Neural progenitor cell (in vitro differentiated cells): ENCODE results near the gene MRPL36. TPM values are rescaled to one million over a fixed set of nuclear protein-coding genes. Genes with fewer than 3 reads are reported as not detected.

Source experiments
- DNase-seq: peaks from one replicate; pipeline ENCODE4 v3.0.0-alpha.2; 2016; ENCODE audit warnings: low spot score
- H2AFZ ChIP-seq: fragments of 200-600 bp; sonication (generic); replicated peaks from 2 replicates; pipeline ENCODE4 v1.6.1; 2016; ENCODE audit warnings: antibody characterized with exemption
- H3F3A ChIP-seq: fragments of 200-600 bp; sonication (generic); 2 replicates; pipeline ENCODE4 v1.6.1; 2016; ENCODE audit warnings: antibody characterized with exemption, low read depth
- H3K27ac ChIP-seq: fragments of 200-600 bp; sonication (generic); 2 replicates; pipeline ENCODE4 v1.5.1; 2016; ENCODE audit warnings: mild to moderate bottlenecking
- H3K27me3 ChIP-seq: fragments of 200-600 bp; sonication (generic); 2 replicates; pipeline ENCODE4 v1.6.1; 2016; ENCODE audit warnings: mild to moderate bottlenecking, moderate library complexity
- H3K36me3 ChIP-seq: fragments of 200-600 bp; sonication (generic); 2 replicates; pipeline ENCODE4 v1.5.1; 2016
- H3K4me1 ChIP-seq: fragments of 200-600 bp; sonication (generic); 2 replicates; pipeline ENCODE4 v1.6.1; 2016; ENCODE audit warnings: mixed run types
- H3K4me2 ChIP-seq: fragments of 200-600 bp; sonication (generic); 2 replicates; pipeline ENCODE4 v1.6.1; 2016
- H3K4me3 ChIP-seq: fragments of 200-600 bp; sonication (generic); 2 replicates; pipeline ENCODE4 v1.5.1; 2016
- H3K79me2 ChIP-seq: fragments of 200-600 bp; sonication (generic); 2 replicates; pipeline ENCODE4 v1.6.1; 2016; ENCODE audit warnings: low read depth
- H3K9ac ChIP-seq: fragments of 200-600 bp; sonication (generic); 2 replicates; pipeline ENCODE4 v1.6.1; 2016
- H3K9me3 ChIP-seq: fragments of 200-600 bp; sonication (generic); 2 replicates; pipeline ENCODE4 v1.5.1; 2016; ENCODE audit warnings: low read depth
- H4K20me1 ChIP-seq: fragments of 200-600 bp; sonication (generic); 2 replicates; pipeline ENCODE4 v1.6.1; 2016; ENCODE audit warnings: low read depth
- H3K27ac Mint-ChIP-seq: 3 replicates; pipeline ENCODE4 v1.8.0; 2021; ENCODE audit warnings: mixed read lengths
- H3K27me3 Mint-ChIP-seq: 2 replicates; pipeline ENCODE4 v1.8.0; 2022; ENCODE audit warnings: low read depth, mild to moderate bottlenecking, inconsistent platforms, moderate library complexity, mixed read lengths; ENCODE audit not compliant: insufficient read depth
- H3K36me3 Mint-ChIP-seq: 3 replicates; pipeline ENCODE4 v1.8.0; 2021; ENCODE audit warnings: mixed read lengths
- H3K4me1 Mint-ChIP-seq: 3 replicates; pipeline ENCODE4 v1.8.0; 2021; ENCODE audit warnings: mixed read lengths
- H3K4me3 Mint-ChIP-seq: 3 replicates; pipeline ENCODE4 v1.8.0; 2021; ENCODE audit warnings: mild to moderate bottlenecking, moderate library complexity, mixed read lengths
- H3K9me3 Mint-ChIP-seq: 3 replicates; pipeline ENCODE4 v1.8.0; 2020; ENCODE audit warnings: mixed read lengths
- EZH2 ChIP-seq: fragments of 200-600 bp; sonication (generic); IDR thresholded peaks from 2 replicates; pipeline ENCODE4 v1.6.1; 2017; ENCODE audit warnings: antibody characterized with exemption, mild to moderate bottlenecking, moderate library complexity
- EZH2phosphoT487 ChIP-seq: fragments of 200-600 bp; sonication (generic); IDR thresholded peaks from 2 replicates; pipeline ENCODE4 v1.6.1; 2017; ENCODE audit warnings: antibody characterized with exemption
- total RNA-seq: library from RNA; depleted of rRNA; stranded (reverse); fragments of >200 nt; gene quantifications from 2 replicates; pipeline ENCODE4 v1.2.3, GENCODE V29; 2015; ENCODE audit warnings: low replicate concordance
- TF ChIP-seq, protein P1 (sequence below): fragments of 200-600 bp; sonication (generic); IDR thresholded peaks from 2 replicates; pipeline ENCODE4 v1.5.1; 2017; ENCODE audit warnings: antibody characterized with exemption, mild to moderate bottlenecking

The MRPL36 gene
- total RNA-seq, 1 donor from 2014 or later = 22.2 TPM

DNA sequence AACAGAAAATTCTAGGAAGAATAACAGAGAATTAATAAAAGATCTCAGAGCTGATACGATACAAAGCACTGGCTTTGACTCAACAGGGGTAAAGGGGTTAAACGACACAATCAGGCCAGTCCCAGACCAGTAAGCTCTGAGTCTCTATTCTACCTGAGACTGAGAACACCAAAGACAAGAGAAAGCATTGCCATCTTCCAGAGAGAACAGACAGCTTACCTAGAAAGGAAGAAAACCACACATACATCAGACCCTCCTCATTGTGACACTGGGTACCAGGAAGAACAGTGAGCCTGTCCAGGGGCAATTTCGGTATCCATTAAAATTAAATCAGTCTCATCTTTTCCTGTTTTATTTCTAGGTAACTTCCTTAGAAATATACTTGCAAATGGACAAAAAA lies 41.1 kb downstream of the MRPL36 start:
- H3K27ac ChIP-seq = no peak overlapping the region
- H3K4me2 ChIP-seq = no peak overlapping the region
- H3K36me3 ChIP-seq = no peaks in the 10 kb centered on the region
- no peak for TF ChIP-seq EZH2phosphoT487
- TF ChIP-seq, protein P1, sequence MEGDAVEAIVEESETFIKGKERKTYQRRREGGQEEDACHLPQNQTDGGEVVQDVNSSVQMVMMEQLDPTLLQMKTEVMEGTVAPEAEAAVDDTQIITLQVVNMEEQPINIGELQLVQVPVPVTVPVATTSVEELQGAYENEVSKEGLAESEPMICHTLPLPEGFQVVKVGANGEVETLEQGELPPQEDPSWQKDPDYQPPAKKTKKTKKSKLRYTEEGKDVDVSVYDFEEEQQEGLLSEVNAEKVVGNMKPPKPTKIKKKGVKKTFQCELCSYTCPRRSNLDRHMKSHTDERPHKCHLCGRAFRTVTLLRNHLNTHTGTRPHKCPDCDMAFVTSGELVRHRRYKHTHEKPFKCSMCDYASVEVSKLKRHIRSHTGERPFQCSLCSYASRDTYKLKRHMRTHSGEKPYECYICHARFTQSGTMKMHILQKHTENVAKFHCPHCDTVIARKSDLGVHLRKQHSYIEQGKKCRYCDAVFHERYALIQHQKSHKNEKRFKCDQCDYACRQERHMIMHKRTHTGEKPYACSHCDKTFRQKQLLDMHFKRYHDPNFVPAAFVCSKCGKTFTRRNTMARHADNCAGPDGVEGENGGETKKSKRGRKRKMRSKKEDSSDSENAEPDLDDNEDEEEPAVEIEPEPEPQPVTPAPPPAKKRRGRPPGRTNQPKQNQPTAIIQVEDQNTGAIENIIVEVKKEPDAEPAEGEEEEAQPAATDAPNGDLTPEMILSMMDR = no peak
- no peak for TF ChIP-seq EZH2
- no peak overlapping the region for H2AFZ ChIP-seq
- H3K79me2 ChIP-seq = no peaks in the 10 kb centered on the region
- H3F3A ChIP-seq = peaks cover 2% of the 10 kb centered on the region
- Mint-ChIP-seq H3K4me1 (peaks cover 23% of the 10 kb centered on the region), H3K36me3 (peaks cover 5% of the 10 kb centered on the region), H3K4me3 (no peak overlapping the region), H3K27ac (no peak overlapping the region), H3K27me3 (peaks cover 10% of the 10 kb centered on the region), H3K9me3 (peaks cover 13% of the 10 kb centered on the region)
- H4K20me1 ChIP-seq = no peaks in the 10 kb centered on the region
- no peak for DNase-seq
- H3K27me3 ChIP-seq = no peaks in the 10 kb centered on the region
- peaks cover 11% of the 10 kb centered on the region for H3K4me1 ChIP-seq
- no peaks in the 10 kb centered on the region for H3K9me3 ChIP-seq
- no peak overlapping the region for H3K9ac ChIP-seq
- no peak overlapping the region for H3K4me3 ChIP-seq

DNA sequence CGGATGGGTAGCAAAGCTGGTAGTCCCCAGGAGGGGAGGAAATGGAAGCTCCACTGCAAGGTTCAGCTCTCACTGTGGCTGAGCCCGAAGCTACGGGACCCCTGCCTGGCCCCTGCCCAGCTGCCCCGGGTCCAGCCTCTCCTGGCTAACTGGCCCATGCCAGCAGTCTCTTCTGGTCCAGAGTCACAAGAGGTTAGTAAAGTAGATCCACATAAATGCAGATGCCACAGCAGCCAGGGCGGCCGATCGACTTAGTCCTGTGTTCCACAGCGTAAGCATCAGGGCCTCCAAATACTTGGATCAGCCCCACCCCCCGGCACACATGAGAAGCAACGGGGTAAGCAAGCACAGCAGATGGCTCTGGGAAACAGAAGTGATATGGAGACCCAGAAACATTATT lies 42.1 kb downstream of the MRPL36 start:
- Mint-ChIP-seq H3K27me3 (peaks cover 7% of the 10 kb centered on the region), H3K9me3 (peaks cover 13% of the 10 kb centered on the region), H3K27ac (no peak overlapping the region), H3K4me1 (peaks cover 17% of the 10 kb centered on the region), H3K4me3 (no peak overlapping the region), H3K36me3 (peaks cover 5% of the 10 kb centered on the region)
- no peak for TF ChIP-seq EZH2
- no peak for TF ChIP-seq EZH2phosphoT487
- TF ChIP-seq, protein P1 = no peak
- Histone ChIP-seq H3K4me1 (peaks cover 11% of the 10 kb centered on the region), H2AFZ (no peak overlapping the region), H3K27me3 (no peaks in the 10 kb centered on the region), H3K9ac (no peak overlapping the region), H4K20me1 (no peaks in the 10 kb centered on the region), H3K4me2 (no peak overlapping the region), H3F3A (peaks cover 2% of the 10 kb centered on the region), H3K79me2 (no peaks in the 10 kb centered on the region), H3K4me3 (no peak overlapping the region), H3K36me3 (no peaks in the 10 kb centered on the region), H3K27ac (no peak overlapping the region), H3K9me3 (no peaks in the 10 kb centered on the region)
- DNase-seq = no peak

DNA sequence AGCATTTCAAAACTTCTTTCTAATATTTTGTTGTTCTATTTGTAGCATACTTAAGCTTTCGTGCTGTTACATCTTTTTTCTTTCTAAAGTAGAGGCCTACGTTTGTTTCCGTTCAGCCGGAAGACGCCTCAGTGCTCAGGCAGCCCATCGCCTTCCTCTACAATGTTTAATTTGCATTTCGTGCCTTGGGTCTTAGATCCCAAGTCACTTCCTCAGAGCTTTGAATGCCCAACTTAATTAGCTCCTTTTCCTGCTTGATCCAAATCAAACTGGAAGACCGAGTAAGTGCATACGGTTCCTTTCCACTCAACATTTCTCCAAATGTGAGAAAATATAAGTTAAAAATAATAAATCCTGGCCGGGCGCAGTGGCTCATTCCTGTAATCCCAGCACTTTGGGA lies 43.2 kb downstream of the MRPL36 start:
- Histone ChIP-seq H3K27me3 (no peaks in the 10 kb centered on the region), H2AFZ (no peak overlapping the region), H3K9me3 (no peaks in the 10 kb centered on the region), H3F3A (peaks cover 2% of the 10 kb centered on the region), H3K27ac (no peak overlapping the region), H3K79me2 (no peaks in the 10 kb centered on the region), H3K4me1 (peaks cover 11% of the 10 kb centered on the region), H3K36me3 (no peaks in the 10 kb centered on the region), H3K9ac (no peak overlapping the region), H3K4me3 (no peak overlapping the region), H4K20me1 (no peaks in the 10 kb centered on the region), H3K4me2 (no peak overlapping the region)
- Mint-ChIP-seq H3K4me3 (no peak overlapping the region), H3K27me3 (peaks cover 7% of the 10 kb centered on the region), H3K27ac (no peak overlapping the region), H3K9me3 (peaks cover 13% of the 10 kb centered on the region), H3K4me1 (peaks cover 16% of the 10 kb centered on the region), H3K36me3 (peaks cover 5% of the 10 kb centered on the region)
- no peak for DNase-seq
- TF ChIP-seq, protein P1 = no peak
- TF ChIP-seq EZH2 (no peak), EZH2phosphoT487 (no peak)
